ENCODE data around the gene GXYLT2. TPM values are rescaled to one million over a fixed set of nuclear protein-coding genes. Genes with fewer than 3 reads are reported as not detected.

The GXYLT2 gene
- total and polyA plus RNA-seq, 2 of the 13 experiments (the other 11 are each of a cell fraction or from before 2014, with no cell fraction given), result 4.3 to 6.9 TPM

- TF ChIP-seq ZNF512B (CRISPR knock-in tag; IDR thresholded peaks at IDR 0.05; ENCODE audit: borderline replicate concordance) (peak; percentile 74; the same call in 1 of the 2 replicates), SMAD1 (CRISPR knock-in tag; IDR thresholded peaks at IDR 0.05; ENCODE audit: borderline replicate concordance, low read depth) (no peak), KAT2B (IDR thresholded peaks at IDR 0.05; ENCODE audit: borderline replicate concordance, low read depth, low read length) (no peak), ZNF33B (CRISPR knock-in tag; IDR thresholded peaks at IDR 0.05) (no peak), ARID3A (IDR thresholded peaks at IDR 0.05; ENCODE audit: low read depth, low read length) (peak; percentile 47), HOXA5 (CRISPR knock-in tag; IDR thresholded peaks at IDR 0.05) (peak; percentile 58; the same call in 1 of the 2 replicates), ZBED4 (CRISPR knock-in tag; IDR thresholded peaks at IDR 0.05; ENCODE audit: borderline replicate concordance) (no peak), SKIL (CRISPR knock-in tag; IDR thresholded peaks at IDR 0.05; ENCODE audit: borderline replicate concordance) (no peak), ZNF234 (CRISPR knock-in tag; conservative IDR thresholded peaks at IDR 0.05) (no peak), TBX2 (CRISPR knock-in tag; IDR thresholded peaks at IDR 0.05; ENCODE audit: borderline replicate concordance) (peak; percentile 69; the same call in 1 of the 2 replicates), ZXDC (CRISPR knock-in tag; IDR thresholded peaks at IDR 0.05) (no peak), NFE2L1 (CRISPR knock-in tag; IDR thresholded peaks at IDR 0.05; ENCODE audit: borderline replicate concordance) (no peak), TARDBP (CRISPR knock-in tag; IDR thresholded peaks at IDR 0.05) (peak; percentile 79; the same call in 1 of the 2 replicates), TEAD3 (CRISPR knock-in tag; optimal IDR thresholded peaks at IDR 0.05; ENCODE audit: borderline replicate concordance) (peak; percentile 98)
Observed at GRCh38 chr3:72957297-72957696, 69.5 kb downstream of the GXYLT2 start (continued).

Data from HepG2 (cell line).